ENCODE data around the gene APBB2.
"Not testable (repeated sequence)": the region's sequence is repeated elsewhere in the genome, so short reads cannot be mapped to it uniquely, and the experiment has no call there.

Gene APBB2

DNA sequence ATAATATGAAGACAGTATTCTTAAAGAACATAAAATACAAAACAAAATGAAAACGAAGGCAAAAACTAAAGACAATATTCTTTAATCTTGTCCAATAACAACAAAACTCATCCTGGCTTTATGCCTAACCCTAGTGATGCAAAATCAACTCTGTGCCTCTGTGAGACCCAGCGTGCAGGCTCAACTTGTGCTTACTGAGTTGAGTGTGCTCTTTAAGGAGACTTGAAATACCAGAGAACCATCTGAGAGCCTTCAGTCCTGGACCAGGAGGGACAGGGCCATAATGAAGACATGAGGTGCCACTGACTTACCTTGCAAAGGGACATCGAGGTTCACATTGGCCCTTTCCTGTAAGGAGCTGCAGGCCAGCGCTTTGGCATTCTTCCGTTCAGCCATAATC is 387.5 kb downstream of the APBB2 start:
- H3K27ac ChIP-seq: no peak overlapping the region
- no peak for TF ChIP-seq CTCF (conservative IDR thresholded peaks at IDR 0.05)

GRCh38 chr4:40825014-40825838 is 389.1 kb downstream of the APBB2 start:
- no peak for TF ChIP-seq CTCF (conservative IDR thresholded peaks at IDR 0.05)
- H3K27ac ChIP-seq: no peak overlapping the region

DNA sequence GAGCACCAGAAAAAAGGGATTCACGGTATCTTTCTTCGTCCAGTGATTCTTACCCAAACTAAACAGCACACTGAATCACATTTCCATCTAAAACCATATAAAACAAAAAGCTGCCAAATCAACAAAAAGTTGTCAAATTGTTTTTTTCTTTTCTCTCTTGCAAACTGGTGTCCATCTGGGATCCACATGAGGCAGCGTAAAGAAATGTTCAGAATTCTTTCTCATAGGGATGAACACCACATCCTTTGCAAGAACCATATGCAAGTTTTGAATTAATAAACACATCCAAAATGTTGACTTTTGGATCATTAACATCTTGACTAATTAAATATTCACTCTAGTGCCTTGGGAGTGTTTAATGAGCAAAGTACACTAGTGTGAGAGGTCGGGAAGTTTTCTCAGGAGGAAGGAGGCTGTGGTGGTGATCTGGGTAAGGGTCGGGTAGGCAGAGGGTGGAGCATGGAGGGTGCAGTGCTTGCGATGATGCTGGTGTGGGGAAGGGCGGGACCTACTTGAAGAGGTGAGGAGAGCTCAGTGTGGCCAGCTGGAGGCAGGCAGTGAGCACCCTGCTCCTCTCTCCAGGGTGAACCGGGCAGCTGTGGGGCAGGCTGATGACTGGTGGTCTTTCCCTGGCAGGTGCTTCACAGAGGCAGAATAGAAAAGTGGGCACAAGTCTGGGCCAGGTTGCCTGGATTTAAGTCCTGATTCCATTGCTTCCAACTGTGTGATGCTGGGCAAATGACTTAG is 391.7 kb downstream of the APBB2 start:
- no peak overlapping the region for H3K27ac ChIP-seq
- TF ChIP-seq CTCF (conservative IDR thresholded peaks at IDR 0.05): no peak

DNA sequence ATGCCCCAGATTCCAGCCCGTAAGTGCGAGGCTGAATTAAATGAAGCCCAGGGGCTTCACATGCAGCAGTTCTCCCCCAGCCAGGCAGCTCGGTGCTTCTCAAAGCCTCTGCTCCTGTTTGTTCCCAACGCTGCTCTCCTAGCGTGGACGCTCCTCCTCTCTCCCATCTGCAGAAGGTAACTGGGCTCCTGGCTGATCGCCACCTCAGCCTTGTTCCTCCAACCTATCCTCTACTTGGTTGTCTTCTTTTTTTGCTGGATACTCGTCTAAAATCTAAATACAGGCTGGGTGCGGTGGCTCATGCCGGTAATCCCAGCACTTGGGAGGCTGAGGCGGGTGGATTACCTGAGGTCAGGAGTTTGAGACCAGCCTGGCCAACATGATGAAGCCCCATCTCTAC is 394.2 kb downstream of the APBB2 start:
- no peak overlapping the region for H3K27ac ChIP-seq
- no peak for TF ChIP-seq CTCF (conservative IDR thresholded peaks at IDR 0.05)

- H3K27ac ChIP-seq: not testable (repeated sequence)
These were observed 397.2 kb downstream of the APBB2 start for GRCh38 chr4:40817157-40817556.

GRCh38 chr4:40812856-40813255 is 401.5 kb downstream of the APBB2 start:
- TF ChIP-seq CTCF (conservative IDR thresholded peaks at IDR 0.05): no peak
- no peak overlapping the region for H3K27ac ChIP-seq

GRCh38 chr4:40812386-40812785 is 402.0 kb downstream of the APBB2 start:
- no peak for TF ChIP-seq CTCF (conservative IDR thresholded peaks at IDR 0.05)
- no peak overlapping the region for H3K27ac ChIP-seq

- H3K27ac ChIP-seq: no peak overlapping the region
- no peak for TF ChIP-seq CTCF (conservative IDR thresholded peaks at IDR 0.05)
These were observed 402.4 kb downstream of the APBB2 start for GRCh38 chr4:40811956-40812355.

Data from VCaP (cell line).